ENCODE measurements around the gene CDH4. TPM values are rescaled to one million over a fixed set of nuclear protein-coding genes. Genes with fewer than 3 reads are reported as not detected.
A peak's percentile ranks its signal among the peaks of the same experiment; 100 is the strongest.

Gene CDH4
- total RNA-seq, 1 donor from 2014 or later, result 2.9 TPM

- no peaks in the 10 kb centered on the region for H4K20me1 ChIP-seq (ENCODE audit: low read depth)
- no peak overlapping the region for H3K4me3 ChIP-seq
- no peak overlapping the region for H3K4me3 Mint-ChIP-seq
- H3K4me1 ChIP-seq, result no peaks in the 10 kb centered on the region
- peaks cover 6% of the 10 kb centered on the region for H3K36me3 Mint-ChIP-seq
- DNase-seq (ENCODE audit: low spot score), result no peak
- peaks cover 2% of the 10 kb centered on the region for H3K4me1 Mint-ChIP-seq
- H3K4me2 ChIP-seq, result no peak overlapping the region
- TF ChIP-seq EZH2phosphoT487 (IDR thresholded peaks at IDR 0.05), result no peak
- no peak for TF ChIP-seq EZH2 (IDR thresholded peaks at IDR 0.05)
- TF ChIP-seq, protein P1, sequence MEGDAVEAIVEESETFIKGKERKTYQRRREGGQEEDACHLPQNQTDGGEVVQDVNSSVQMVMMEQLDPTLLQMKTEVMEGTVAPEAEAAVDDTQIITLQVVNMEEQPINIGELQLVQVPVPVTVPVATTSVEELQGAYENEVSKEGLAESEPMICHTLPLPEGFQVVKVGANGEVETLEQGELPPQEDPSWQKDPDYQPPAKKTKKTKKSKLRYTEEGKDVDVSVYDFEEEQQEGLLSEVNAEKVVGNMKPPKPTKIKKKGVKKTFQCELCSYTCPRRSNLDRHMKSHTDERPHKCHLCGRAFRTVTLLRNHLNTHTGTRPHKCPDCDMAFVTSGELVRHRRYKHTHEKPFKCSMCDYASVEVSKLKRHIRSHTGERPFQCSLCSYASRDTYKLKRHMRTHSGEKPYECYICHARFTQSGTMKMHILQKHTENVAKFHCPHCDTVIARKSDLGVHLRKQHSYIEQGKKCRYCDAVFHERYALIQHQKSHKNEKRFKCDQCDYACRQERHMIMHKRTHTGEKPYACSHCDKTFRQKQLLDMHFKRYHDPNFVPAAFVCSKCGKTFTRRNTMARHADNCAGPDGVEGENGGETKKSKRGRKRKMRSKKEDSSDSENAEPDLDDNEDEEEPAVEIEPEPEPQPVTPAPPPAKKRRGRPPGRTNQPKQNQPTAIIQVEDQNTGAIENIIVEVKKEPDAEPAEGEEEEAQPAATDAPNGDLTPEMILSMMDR (IDR thresholded peaks at IDR 0.05), result no peak
- H3K9me3 Mint-ChIP-seq, result no peaks in the 10 kb centered on the region
- no peaks in the 10 kb centered on the region for H3K9me3 ChIP-seq (ENCODE audit: low read depth)
- no peak overlapping the region for H3K9ac ChIP-seq
- peaks cover 4% of the 10 kb centered on the region for H3K27me3 Mint-ChIP-seq (ENCODE audit: insufficient read depth, low read depth)
- no peak overlapping the region for H3K27ac ChIP-seq
- no peaks in the 10 kb centered on the region for H3K27me3 ChIP-seq
- no peaks in the 10 kb centered on the region for H3K36me3 ChIP-seq
- H3F3A ChIP-seq (ENCODE audit: low read depth), result peaks cover 6% of the 10 kb centered on the region
- H3K79me2 ChIP-seq (ENCODE audit: low read depth), result no peaks in the 10 kb centered on the region
- H2AFZ ChIP-seq (replicated peaks), result no peak overlapping the region
- H3K27ac Mint-ChIP-seq, result no peak overlapping the region
Observed at GRCh38 chr20:61919239-61919638, 667.2 kb downstream of the CDH4 start.

- H3K4me3 ChIP-seq, result no peak overlapping the region
- H3K4me3 Mint-ChIP-seq, result no peak overlapping the region
- no peaks in the 10 kb centered on the region for H3K36me3 ChIP-seq
- no peak overlapping the region for H3K27ac Mint-ChIP-seq
- no peak overlapping the region for H3K9ac ChIP-seq
- H3K4me1 ChIP-seq, result no peaks in the 10 kb centered on the region
- H3K9me3 ChIP-seq (ENCODE audit: low read depth), result no peaks in the 10 kb centered on the region
- no peaks in the 10 kb centered on the region for H3K79me2 ChIP-seq (ENCODE audit: low read depth)
- no peaks in the 10 kb centered on the region for H3K9me3 Mint-ChIP-seq
- H2AFZ ChIP-seq (replicated peaks), result no peak overlapping the region
- TF ChIP-seq EZH2phosphoT487 (IDR thresholded peaks at IDR 0.05) (no peak), EZH2 (IDR thresholded peaks at IDR 0.05) (no peak)
- TF ChIP-seq, protein P1 (IDR thresholded peaks at IDR 0.05), result no peak
- H3K4me2 ChIP-seq, result no peak overlapping the region
- peaks cover 6% of the 10 kb centered on the region for H3F3A ChIP-seq (ENCODE audit: low read depth)
- H3K36me3 Mint-ChIP-seq, result peaks cover 6% of the 10 kb centered on the region
- H3K27ac ChIP-seq, result no peak overlapping the region
- H4K20me1 ChIP-seq (ENCODE audit: low read depth), result no peaks in the 10 kb centered on the region
- DNase-seq (ENCODE audit: low spot score), result no peak
- peaks cover 4% of the 10 kb centered on the region for H3K27me3 Mint-ChIP-seq (ENCODE audit: insufficient read depth, low read depth)
- H3K4me1 Mint-ChIP-seq, result peaks cover 2% of the 10 kb centered on the region
- H3K27me3 ChIP-seq, result no peaks in the 10 kb centered on the region
Observed at GRCh38 chr20:61919675-61920365, 667.8 kb downstream of the CDH4 start.

DNA sequence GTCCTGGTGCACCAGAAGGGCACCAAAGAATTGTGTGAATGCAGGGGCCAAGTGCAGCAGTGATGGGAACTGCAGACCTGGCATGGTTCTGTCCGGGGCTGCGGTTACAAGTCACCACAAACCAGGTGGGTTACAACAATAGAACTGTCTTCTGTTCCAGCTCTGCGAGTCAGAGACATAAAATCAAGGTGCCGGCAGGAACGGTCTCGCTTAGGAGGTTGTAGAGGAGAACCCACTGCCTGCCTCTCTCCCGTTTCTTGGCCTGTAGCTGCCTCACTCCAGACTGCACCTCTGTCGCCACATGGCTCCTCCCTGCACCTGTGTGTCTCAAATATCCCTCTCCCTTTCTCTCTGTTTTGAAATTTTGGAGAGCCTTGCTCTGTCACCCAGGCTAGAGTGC, 670.4 kb downstream of the CDH4 start:
- no peak for TF ChIP-seq EZH2 (IDR thresholded peaks at IDR 0.05)
- no peak for TF ChIP-seq EZH2phosphoT487 (IDR thresholded peaks at IDR 0.05)
- TF ChIP-seq, protein P1 (IDR thresholded peaks at IDR 0.05), result no peak
- Histone ChIP-seq H3F3A (ENCODE audit: low read depth) (peaks cover 6% of the 10 kb centered on the region), H3K27ac (no peak overlapping the region), H3K4me3 (no peak overlapping the region), H3K9me3 (ENCODE audit: low read depth) (no peaks in the 10 kb centered on the region), H3K79me2 (ENCODE audit: low read depth) (no peaks in the 10 kb centered on the region), H4K20me1 (ENCODE audit: low read depth) (no peaks in the 10 kb centered on the region), H3K4me2 (no peak overlapping the region), H3K27me3 (no peaks in the 10 kb centered on the region), H3K9ac (no peak overlapping the region), H3K4me1 (no peaks in the 10 kb centered on the region), H3K36me3 (no peaks in the 10 kb centered on the region), H2AFZ (replicated peaks) (no peak overlapping the region)
- peaks cover 2% of the 10 kb centered on the region for H3K4me1 Mint-ChIP-seq
- H3K36me3 Mint-ChIP-seq, result peaks cover 1% of the 10 kb centered on the region
- H3K27me3 Mint-ChIP-seq (ENCODE audit: insufficient read depth, low read depth), result peaks cover 2% of the 10 kb centered on the region
- H3K9me3 Mint-ChIP-seq, result no peaks in the 10 kb centered on the region
- DNase-seq (ENCODE audit: low spot score), result no peak
- no peak overlapping the region for H3K4me3 Mint-ChIP-seq
- H3K27ac Mint-ChIP-seq, result peak overlapping the region; percentile 51

Data from neural progenitor cell (in vitro differentiated cells).